Measurements from ENCODE around the gene NPHP4. TPM values are rescaled to one million over a fixed set of nuclear protein-coding genes. Genes with fewer than 3 reads are reported as not detected.

NPHP4 gene
- total and polyA plus RNA-seq, 10 of the 15 experiments (the other 5 are each of a cell fraction or from before 2014, with no cell fraction given): 0.16 to 10.5 (median 3.1) TPM

GRCh38 chr1:6011161-6011945, 19.1 kb upstream of the NPHP4 start (continued):
- TF ChIP-seq ZBTB4 (CRISPR knock-in tag; IDR thresholded peaks at IDR 0.05) (no peak), BCL3 (IDR thresholded peaks at IDR 0.05; ENCODE audit: borderline replicate concordance, insufficient read depth, low read depth, low read length, poor library complexity, severe bottlenecking) (no peak), ATF7 (IDR thresholded peaks at IDR 0.05; ENCODE audit: low read depth) (no peak)

- Histone ChIP-seq H3K79me2 (ENCODE audit: control insufficient read depth, insufficient read depth, low read length) (no peaks in the 10 kb centered on the region), H3K9me3 (replicated peaks; ENCODE audit: control insufficient read depth, insufficient read depth, low read length) (no peaks in the 10 kb centered on the region), H3K4me2 (ENCODE audit: control insufficient read depth, insufficient read depth) (no peak overlapping the region), H3K36me3 (ENCODE audit: control insufficient read depth in 2 of 2, insufficient read depth in 2 of 2, low read length in 1 of 2) (no peaks in the 10 kb centered on the region; a peak in 1 of 4 replicates), H3K27ac (ENCODE audit: control insufficient read depth, insufficient read depth) (no peak overlapping the region), H3K27me3 (replicated peaks in 1 of 2; ENCODE audit: control insufficient read depth in 2 of 2, insufficient read depth in 2 of 2, low read length in 1 of 2) (no peaks in the 10 kb centered on the region), H3K4me3 (no peak overlapping the region), H2AFZ (ENCODE audit: control insufficient read depth, low read depth, low read length) (no peak overlapping the region), H3K9ac (ENCODE audit: control insufficient read depth, insufficient read depth, low read length) (no peak overlapping the region), H4K20me1 (ENCODE audit: control insufficient read depth, insufficient read depth) (no peaks in the 10 kb centered on the region), H3K4me1 (ENCODE audit: control insufficient read depth, insufficient read depth, low read length) (peaks cover 5% of the 10 kb centered on the region; the same call in 1 of the 2 replicates)
- in situ Hi-C loops (cut with MboI) (no loop called here), intact Hi-C loops (cut with micrococcal nuclease; ENCODE audit: unreplicated experiment) (no loop called here)
- ChIA-PET CTCF (interaction anchor here (0.5 to 1.1 kb wide), 2 partner anchors 17 to 24 kb away, joined by 3 read pairs; no protein-coding TSS in a partner anchor), RAD21 (ENCODE audit: unreplicated experiment) (no interaction called here), POLR2A (no interaction called here), SMC1A (ENCODE audit: uncharacterized antibody, unreplicated experiment) (no interaction called here)
- FAIRE-seq (no peak), ATAC-seq (no peak), DNase-seq (ENCODE audit: low read depth, low spot score) (no peak)
- BruUV-seq (replicated peaks): no TSS peak
- 98% methylated on average over 10 of the region's 10 CpGs for WGBS (ENCODE audit: insufficient coverage, insufficient replicate concordance, low lambda C conversion rate, missing lambda C conversion rate)
- TF ChIP-seq SIN3A (IDR thresholded peaks at IDR 0.05; ENCODE audit: low read depth, low read length): no peak
- TF ChIP-seq NR2F1 (conservative IDR thresholded peaks at IDR 0.05): no peak
- no peak for TF ChIP-seq TARDBP (IDR thresholded peaks at IDR 0.05; ENCODE audit: borderline replicate concordance)
- no peak for TF ChIP-seq ZNF24 (IDR thresholded peaks at IDR 0.05)
- no peak for TF ChIP-seq TBL1XR1 (IDR thresholded peaks at IDR 0.05; ENCODE audit: low read depth, low read length)
- no peak for TF ChIP-seq PAX8 (IDR thresholded peaks at IDR 0.05)
- no peak for TF ChIP-seq SREBF1 (IDR thresholded peaks at IDR 0.05; ENCODE audit: low read length)
- TF ChIP-seq BRCA1 (IDR thresholded peaks at IDR 0.05; ENCODE audit: low read depth, low read length): no peak
Measured at GRCh38 chr1:6010554-6010953, 18.3 kb upstream of the NPHP4 start.

All from GM12878 (cell line).